ENCODE data around the gene NAV2. TPM values are rescaled to one million over a fixed set of nuclear protein-coding genes. Genes with fewer than 3 reads are reported as not detected.
A peak's percentile ranks its signal among the peaks of the same experiment; 100 is the strongest.
"Not testable (repeated sequence)": the region's sequence is repeated elsewhere in the genome, so short reads cannot be mapped to it uniquely, and the experiment has no call there.

Gene NAV2
- total and polyA plus RNA-seq, 5 donors: 4.4 to 12.9 (median 8.6) TPM

DNA sequence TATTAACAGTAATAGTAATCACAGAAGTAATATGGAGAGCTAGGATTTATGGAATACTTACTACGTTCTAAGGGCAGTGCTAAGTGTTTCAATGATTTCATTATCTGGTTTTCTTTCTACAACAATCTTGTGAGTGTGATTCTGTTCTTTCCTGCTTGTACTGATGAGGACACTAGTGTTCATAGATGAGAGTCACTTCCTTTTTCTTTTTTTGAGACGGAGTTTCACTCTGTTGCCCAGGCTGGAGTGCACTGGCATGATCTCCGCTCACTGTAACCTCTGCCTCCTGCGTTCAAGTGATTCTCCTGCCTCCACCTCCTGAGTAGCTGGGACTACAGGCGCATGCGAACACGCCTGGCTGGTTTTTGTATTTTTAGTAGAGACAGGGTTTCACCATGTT is 366.2 kb downstream of the NAV2 start:
- 95% methylated on average over 7 of the region's 7 CpGs for WGBS
- no peaks in the 10 kb centered on the region for H3K9me3 ChIP-seq (ENCODE audit: control insufficient read depth, low read length)
- H3K27ac ChIP-seq (ENCODE audit: low read length): no peak overlapping the region
- no peaks in the 10 kb centered on the region for H3K27me3 ChIP-seq (ENCODE audit: control insufficient read depth, insufficient read depth)
- DNase-seq (no peak), ATAC-seq (no peak)
- H3K4me3 ChIP-seq (ENCODE audit: low read length): no peak overlapping the region
- no peaks in the 10 kb centered on the region for H3K4me1 ChIP-seq (ENCODE audit: control insufficient read depth, insufficient read depth, low read length)
- intact Hi-C loops (cut with DNase I): no loop called here

- WGBS: 74% methylated on average over 9 of the region's 9 CpGs
- ATAC-seq (no peak), DNase-seq (no peak)
- Histone ChIP-seq H3K9me3 (ENCODE audit: control insufficient read depth, low read length) (no peaks in the 10 kb centered on the region), H3K4me3 (ENCODE audit: low read length) (no peak overlapping the region), H3K4me1 (ENCODE audit: control insufficient read depth, insufficient read depth, low read length) (no peaks in the 10 kb centered on the region), H3K27ac (ENCODE audit: low read length) (no peak overlapping the region), H3K27me3 (ENCODE audit: control insufficient read depth, insufficient read depth) (no peaks in the 10 kb centered on the region)
- intact Hi-C loops (cut with DNase I): no loop called here
These were observed 367.5 kb downstream of the NAV2 start for GRCh38 chr11:20080032-20080685.

DNA sequence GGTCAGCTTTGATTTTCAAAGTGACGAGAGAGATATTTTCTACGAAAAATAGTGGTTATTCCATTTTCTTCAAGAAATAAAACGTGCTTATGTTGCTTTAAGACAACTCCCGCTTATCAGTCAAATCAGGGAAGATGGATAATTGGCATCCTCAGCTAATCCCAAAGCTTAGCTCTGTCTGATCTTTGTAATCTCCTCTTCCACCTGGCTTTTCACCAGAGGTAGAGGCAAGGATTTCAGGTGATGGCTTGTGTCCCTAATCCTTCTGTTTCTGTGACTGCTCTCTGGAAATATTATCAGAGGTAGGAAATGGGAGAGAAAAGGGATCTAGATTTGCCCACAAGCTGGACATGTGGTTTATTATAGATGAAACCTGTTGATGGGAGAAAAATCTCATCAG is 368.7 kb downstream of the NAV2 start:
- WGBS: 94% methylated on average over 4 of the region's 4 CpGs
- Histone ChIP-seq H3K4me3 (ENCODE audit: low read length) (no peak overlapping the region), H3K9me3 (ENCODE audit: control insufficient read depth, low read length) (no peaks in the 10 kb centered on the region), H3K27me3 (ENCODE audit: control insufficient read depth, insufficient read depth) (no peaks in the 10 kb centered on the region), H3K4me1 (ENCODE audit: control insufficient read depth, insufficient read depth, low read length) (no peaks in the 10 kb centered on the region), H3K27ac (ENCODE audit: low read length) (no peak overlapping the region)
- ATAC-seq: no peak
- intact Hi-C loops (cut with DNase I): no loop called here
- DNase-seq: no peak

DNA sequence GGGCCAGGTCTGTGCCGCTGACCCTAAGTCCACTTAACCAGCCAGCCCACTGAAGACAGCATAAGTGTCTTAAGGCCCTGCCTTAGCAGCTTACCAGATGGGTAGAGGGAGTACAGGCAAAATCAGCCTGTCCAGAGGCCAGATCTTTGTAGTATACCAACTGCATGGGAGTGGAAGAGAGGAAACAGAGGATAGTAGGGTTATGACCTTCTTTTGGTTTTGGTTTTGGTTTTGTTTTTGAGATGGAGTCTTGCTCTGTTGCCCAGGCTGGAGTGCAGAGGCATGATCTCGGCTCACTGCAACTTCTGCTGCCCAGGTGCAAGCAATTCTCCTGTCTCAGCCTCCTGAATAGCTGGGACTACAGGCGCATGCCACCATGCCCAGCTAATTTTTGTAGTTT is 371.2 kb downstream of the NAV2 start:
- H3K4me1 ChIP-seq (ENCODE audit: control insufficient read depth, insufficient read depth, low read length); intact Hi-C loops (cut with DNase I); H3K4me3 ChIP-seq (ENCODE audit: low read length); ATAC-seq; DNase-seq; H3K27me3 ChIP-seq (ENCODE audit: control insufficient read depth, insufficient read depth); H3K9me3 ChIP-seq (ENCODE audit: control insufficient read depth, low read length); H3K27ac ChIP-seq (ENCODE audit: low read length): not testable (repeated sequence)
- 82% methylated on average over 3 of the region's 3 CpGs for WGBS

GRCh38 chr11:20084921-20085814 is 372.5 kb downstream of the NAV2 start:
- DNase-seq (no peak), ATAC-seq (no peak)
- intact Hi-C loops (cut with DNase I): no loop called here
- Histone ChIP-seq H3K4me1 (ENCODE audit: control insufficient read depth, insufficient read depth, low read length) (peaks cover 2% of the 10 kb centered on the region), H3K27me3 (ENCODE audit: control insufficient read depth, insufficient read depth) (no peaks in the 10 kb centered on the region), H3K9me3 (ENCODE audit: control insufficient read depth, low read length) (no peaks in the 10 kb centered on the region), H3K27ac (ENCODE audit: low read length) (no peak overlapping the region), H3K4me3 (ENCODE audit: low read length) (no peak overlapping the region)
- WGBS: 95% methylated on average over 8 of the region's 8 CpGs

- no peak overlapping the region for H3K4me3 ChIP-seq (ENCODE audit: low read length)
- H3K27ac ChIP-seq (ENCODE audit: low read length): no peak overlapping the region
- ATAC-seq: no peak
- H3K9me3 ChIP-seq (ENCODE audit: control insufficient read depth, low read length): no peaks in the 10 kb centered on the region
- H3K27me3 ChIP-seq (ENCODE audit: control insufficient read depth, insufficient read depth): no peaks in the 10 kb centered on the region
- no peak for DNase-seq
- 97% methylated on average over 5 of the region's 5 CpGs for whole genome bisulfite sequencing
- H3K4me1 ChIP-seq (ENCODE audit: control insufficient read depth, insufficient read depth, low read length): peaks cover 2% of the 10 kb centered on the region
- intact Hi-C loops (cut with DNase I): no loop called here
These were observed 373.3 kb downstream of the NAV2 start for GRCh38 chr11:20085918-20086317.

DNA sequence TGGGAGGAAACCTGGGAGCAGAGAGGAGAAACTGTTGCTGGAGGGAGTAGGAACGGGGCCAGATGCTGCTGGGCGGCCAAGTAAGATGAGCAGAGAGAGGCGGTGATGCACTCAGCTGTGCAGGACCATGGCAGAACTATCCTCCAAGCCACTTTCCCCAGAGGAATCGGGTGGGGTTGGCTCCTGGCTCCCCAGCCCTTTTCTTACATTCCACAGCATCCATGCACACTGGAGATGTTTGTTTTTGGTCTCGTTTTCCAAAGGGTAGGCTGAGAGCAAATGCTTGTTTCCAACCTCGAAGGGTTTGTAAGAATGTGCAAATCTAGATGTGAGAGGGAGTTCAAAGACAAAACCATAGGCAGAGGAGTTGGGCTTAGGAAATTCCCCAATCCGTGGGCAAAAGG is 374.5 kb downstream of the NAV2 start:
- WGBS: 87% methylated on average over 7 of the region's 7 CpGs
- Histone ChIP-seq H3K9me3 (ENCODE audit: control insufficient read depth, low read length) (no peaks in the 10 kb centered on the region), H3K4me3 (ENCODE audit: low read length) (no peak overlapping the region), H3K27me3 (ENCODE audit: control insufficient read depth, insufficient read depth) (no peaks in the 10 kb centered on the region), H3K27ac (ENCODE audit: low read length) (no peak overlapping the region), H3K4me1 (ENCODE audit: control insufficient read depth, insufficient read depth, low read length) (peaks cover 2% of the 10 kb centered on the region)
- DNase-seq (no peak), ATAC-seq (no peak)
- intact Hi-C loops (cut with DNase I): no loop called here

DNA sequence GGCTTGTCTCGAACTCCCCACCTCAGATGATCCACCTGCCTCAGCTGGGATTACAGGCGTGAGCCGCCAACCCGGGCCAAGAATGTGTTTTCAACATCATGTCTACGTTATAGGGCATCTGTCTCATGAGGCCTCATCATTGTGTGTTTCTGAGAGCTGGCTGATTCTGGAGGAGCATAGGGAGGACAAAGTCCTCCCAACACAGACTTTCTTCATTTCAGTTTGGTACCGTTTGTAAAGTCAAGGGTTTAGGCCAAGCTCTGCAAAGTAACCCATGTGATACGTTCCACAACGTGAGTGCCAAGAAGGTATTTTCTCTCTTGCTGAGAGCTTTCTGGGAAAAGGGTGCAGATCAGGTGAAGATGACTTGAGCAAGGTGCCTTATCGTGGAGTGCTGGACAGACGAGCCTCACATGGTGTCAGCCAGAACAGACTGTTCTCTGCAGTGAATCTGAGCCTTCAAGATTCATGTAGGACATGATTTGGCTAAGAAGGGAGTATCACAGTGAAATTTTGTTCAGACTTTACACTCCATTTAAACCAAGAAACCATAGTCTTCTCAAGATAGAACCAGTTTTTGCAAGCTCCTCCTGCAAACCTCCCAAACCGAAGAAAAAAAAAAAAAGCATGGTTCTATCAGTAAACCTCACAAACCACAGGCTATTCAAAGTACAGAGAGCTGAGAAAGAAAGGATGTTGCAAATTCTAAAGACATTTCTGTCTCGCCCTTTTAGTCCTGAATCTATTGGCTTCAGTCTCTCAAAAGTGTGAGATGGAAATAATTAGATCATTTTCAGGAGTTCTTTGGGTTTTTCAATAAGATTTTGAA is 376.0 kb downstream of the NAV2 start:
- DNase-seq: no peak
- no peak overlapping the region for H3K4me3 ChIP-seq (ENCODE audit: low read length)
- intact Hi-C loops (cut with DNase I): no loop called here
- no peaks in the 10 kb centered on the region for H3K9me3 ChIP-seq (ENCODE audit: control insufficient read depth, low read length)
- peaks cover 2% of the 10 kb centered on the region for H3K4me1 ChIP-seq (ENCODE audit: control insufficient read depth, insufficient read depth, low read length)
- no peak for ATAC-seq
- WGBS: 71% methylated on average over 12 of the region's 12 CpGs
- H3K27ac ChIP-seq (ENCODE audit: low read length): no peak overlapping the region
- no peaks in the 10 kb centered on the region for H3K27me3 ChIP-seq (ENCODE audit: control insufficient read depth, insufficient read depth)

- intact Hi-C loops (cut with DNase I): no loop called here
- Histone ChIP-seq H3K9me3 (ENCODE audit: control insufficient read depth, low read length) (no peaks in the 10 kb centered on the region), H3K27me3 (ENCODE audit: control insufficient read depth, insufficient read depth) (no peaks in the 10 kb centered on the region), H3K4me1 (ENCODE audit: control insufficient read depth, insufficient read depth, low read length) (peaks cover 2% of the 10 kb centered on the region), H3K27ac (ENCODE audit: low read length) (no peak overlapping the region), H3K4me3 (ENCODE audit: low read length) (no peak overlapping the region)
- WGBS: 41% methylated on average over 3 of the region's 3 CpGs
- ATAC-seq (no peak), DNase-seq (no peak)
These were observed 376.7 kb downstream of the NAV2 start for GRCh38 chr11:20089367-20089766.

DNA sequence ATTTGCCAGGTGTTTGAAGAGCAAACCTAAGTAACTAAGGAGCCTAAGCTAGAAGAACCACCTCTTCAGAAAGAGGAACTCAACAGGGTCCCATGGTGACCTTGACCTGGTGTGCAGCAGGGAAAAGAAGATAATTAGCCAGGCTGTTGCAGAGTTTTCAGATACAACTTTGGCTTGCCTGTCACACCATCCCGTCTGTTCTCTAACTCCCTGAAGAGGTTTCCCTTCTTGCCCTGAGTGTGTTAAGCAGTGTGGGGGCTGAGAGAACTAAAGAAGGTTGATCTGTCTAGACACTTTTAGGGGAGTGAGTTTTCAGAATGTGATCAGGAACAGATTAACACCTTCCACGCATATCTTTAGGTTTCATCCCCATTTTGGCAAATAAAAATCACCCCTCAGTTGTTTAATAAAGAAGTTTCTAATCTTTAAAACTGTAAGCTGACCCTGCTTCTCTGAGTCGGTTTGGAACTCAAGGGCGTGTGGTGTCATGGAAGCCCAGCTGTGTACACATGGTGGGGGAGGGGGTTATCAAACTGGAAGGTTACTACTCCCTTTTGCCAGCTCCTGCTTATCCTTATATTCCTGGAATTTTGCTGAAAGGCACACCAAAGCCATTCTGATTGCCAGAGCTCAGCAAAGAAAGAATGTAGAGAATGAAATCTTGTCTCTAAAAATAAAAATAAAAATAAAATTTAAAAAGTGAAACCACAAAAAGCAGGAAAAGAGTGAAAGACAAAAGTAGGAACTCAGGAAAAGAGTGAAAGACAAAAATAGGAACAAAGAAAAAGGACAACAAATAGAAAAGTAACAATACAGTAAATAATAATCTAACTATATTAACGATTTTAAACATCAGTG is 377.4 kb downstream of the NAV2 start:
- ATAC-seq (peak; percentile 60 to 68), DNase-seq (peak in 1 of 3 donors; percentile 64)
- H3K9me3 ChIP-seq (ENCODE audit: control insufficient read depth, low read length): no peaks in the 10 kb centered on the region
- no peaks in the 10 kb centered on the region for H3K27me3 ChIP-seq (ENCODE audit: control insufficient read depth, insufficient read depth)
- WGBS: 34% methylated on average over 5 of the region's 5 CpGs
- H3K4me3 ChIP-seq (ENCODE audit: low read length): no peak overlapping the region
- peak overlapping the region; percentile 36 for H3K27ac ChIP-seq (ENCODE audit: low read length)
- intact Hi-C loops (cut with DNase I): no loop called here
- H3K4me1 ChIP-seq (ENCODE audit: control insufficient read depth, insufficient read depth, low read length): peaks cover 2% of the 10 kb centered on the region
